AG20443 (cell line): ENCODE results near the gene MCCD1.

ENCODE experiments used
- DNase-seq: peaks from one replicate; pipeline ENCODE4 v3.0.0; 2012; ENCODE audit warnings: low spot score, mixed read lengths

Gene MCCD1

GRCh38 chr6:31513456-31514165, 15.2 kb upstream of the MCCD1 start:
- no peak for DNase-seq

- no peak for DNase-seq
Measured at GRCh38 chr6:31521835-31522234, 6.9 kb upstream of the MCCD1 start.

- no peak for DNase-seq
Measured at GRCh38 chr6:31525553-31525931, 3.2 kb upstream of the MCCD1 start.

GRCh38 chr6:31525932-31526591, 2.7 kb upstream of the MCCD1 start:
- peak; percentile 42 for DNase-seq

DNA sequence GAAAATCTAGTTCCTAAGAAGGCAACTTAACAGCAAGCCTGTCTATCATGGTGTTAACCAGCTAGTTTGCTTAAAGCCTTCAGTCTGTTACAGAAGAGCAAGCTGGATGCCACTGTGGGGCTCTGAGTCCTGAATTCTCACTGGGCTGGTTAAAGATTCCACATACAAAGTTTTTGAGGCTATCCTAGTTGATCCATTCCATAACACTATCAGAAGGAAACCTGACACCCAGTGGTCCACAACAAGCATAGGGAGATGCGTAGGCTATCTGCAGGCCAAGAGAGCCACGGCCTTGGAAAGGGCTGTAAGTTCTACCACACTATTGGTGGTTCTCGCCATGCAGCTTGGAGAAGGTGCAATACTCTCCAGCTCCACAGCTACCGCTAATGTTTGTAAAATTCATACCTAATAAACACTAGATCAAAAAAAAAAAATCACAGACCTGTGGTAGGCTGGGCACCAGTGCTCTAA, 420 bp upstream of the MCCD1 start:
- DNase-seq = no peak

- DNase-seq = no peak
Measured at GRCh38 chr6:31529329-31530150, 778 bp downstream of the MCCD1 start.

DNA sequence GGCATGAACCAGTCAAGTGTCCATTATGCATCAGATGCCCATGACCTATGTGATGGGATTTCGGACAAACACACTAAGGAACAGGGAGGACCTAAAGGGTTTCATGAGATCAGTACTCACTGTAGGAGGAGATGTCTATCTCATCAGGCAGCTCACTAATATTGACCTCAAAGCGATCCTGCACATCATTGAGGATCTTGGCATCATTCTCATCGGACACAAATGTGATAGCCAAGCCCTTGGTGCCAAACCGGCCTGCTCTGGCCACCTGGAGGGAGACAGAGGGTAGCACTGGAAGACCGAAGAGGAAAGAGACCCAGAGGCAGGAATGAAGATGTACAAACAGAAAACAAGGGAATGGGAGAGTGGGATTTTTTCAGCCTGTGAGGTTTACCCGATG, 1.9 kb downstream of the MCCD1 start:
- no peak for DNase-seq

DNA sequence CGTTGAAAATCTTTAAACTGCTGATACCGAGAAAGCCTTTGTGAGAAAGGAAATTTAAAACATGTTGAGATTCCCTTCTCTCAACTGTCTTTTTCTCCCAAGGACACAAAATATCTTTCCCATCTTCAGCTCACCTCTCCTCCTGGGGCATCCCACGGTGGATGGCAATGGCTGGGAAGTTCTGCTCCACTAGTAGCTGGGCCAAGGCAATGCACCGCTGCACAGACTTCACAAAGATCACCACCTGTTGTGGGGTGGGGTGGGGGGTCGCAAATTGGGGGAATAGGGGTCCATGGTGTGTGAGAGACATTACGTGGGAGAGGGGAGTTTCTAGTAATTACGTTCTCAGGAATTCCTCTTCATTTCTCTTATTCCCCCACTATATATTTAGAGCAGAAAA, 2.4 kb downstream of the MCCD1 start:
- no peak for DNase-seq

GRCh38 chr6:31531771-31532643, 3.2 kb downstream of the MCCD1 start:
- no peak for DNase-seq

DNA sequence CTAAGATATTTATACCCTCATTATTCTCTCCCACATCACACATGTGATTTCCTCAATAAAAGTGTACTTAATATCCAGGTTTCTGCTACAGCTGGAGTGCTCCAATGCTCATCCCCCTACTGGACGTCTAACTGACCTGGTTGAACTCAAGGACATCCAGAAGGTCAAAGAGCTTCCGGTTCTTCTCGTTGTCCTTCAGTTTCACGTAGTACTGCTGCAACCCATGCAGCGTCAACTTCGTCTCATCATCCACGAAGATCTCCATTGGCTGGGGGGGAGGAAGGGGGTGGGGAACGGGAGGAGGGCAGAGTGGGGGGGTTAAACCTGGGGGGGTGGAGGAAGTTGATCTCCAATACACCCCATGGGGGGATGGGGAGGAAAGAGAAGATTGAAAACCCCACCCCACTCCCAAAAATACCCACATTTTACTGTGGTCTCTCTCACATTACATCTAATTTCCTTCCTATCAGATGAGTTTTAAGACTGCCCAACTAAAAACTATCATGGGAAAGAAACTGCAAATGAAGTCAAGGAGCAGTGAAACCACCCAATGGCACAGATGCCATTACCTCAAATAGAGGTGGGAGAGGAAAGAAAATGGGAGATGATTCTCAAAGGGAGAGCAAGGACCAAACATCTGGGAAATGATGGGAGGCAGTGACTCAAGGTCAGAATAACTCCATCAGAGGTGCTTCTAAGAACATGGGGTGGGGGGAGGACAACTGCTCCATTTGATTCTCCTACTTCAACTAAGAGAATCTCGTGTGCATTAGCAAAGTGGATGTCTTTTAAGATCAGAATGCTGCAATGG, 4.1 kb downstream of the MCCD1 start:
- no peak for DNase-seq

DNA sequence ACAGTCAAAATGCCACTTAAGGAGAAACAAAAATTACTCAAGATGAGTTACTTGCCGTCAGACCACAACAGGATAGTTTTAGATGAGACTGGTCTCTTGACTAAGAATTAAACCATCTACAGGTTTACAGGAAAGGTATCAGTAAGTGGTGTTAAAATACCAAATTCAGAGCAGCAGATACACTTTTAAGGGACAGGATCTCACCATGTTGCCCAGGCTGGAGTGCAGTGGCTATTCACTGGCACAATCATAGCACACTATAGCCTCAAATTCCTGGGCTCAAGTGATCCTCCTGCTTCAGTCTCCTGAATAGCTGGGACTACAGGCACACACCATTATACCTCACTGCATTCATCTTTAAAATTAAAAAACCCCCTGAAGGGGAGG, 4.7 kb downstream of the MCCD1 start:
- no peak for DNase-seq

DNA sequence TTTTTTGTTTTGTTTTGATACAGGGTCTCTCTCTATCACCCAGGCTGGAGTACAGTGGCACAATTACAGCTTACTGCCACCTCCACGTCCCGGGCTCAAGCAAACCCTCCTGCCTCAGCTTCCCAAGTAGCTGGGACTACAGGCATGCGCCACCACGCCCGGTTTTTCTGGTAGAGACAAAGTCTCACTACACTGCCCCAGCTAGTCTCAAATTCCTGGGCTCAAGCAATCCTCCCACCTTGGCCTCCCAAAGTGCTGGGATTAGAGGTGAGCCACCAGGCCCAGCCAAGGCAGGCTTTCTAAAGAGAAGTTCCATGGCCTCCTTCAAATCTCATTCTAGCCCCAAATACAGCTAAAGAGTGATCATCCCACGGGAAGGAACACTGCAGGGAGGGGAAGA, 5.2 kb downstream of the MCCD1 start:
- no peak for DNase-seq

GRCh38 chr6:31534521-31535040, 5.8 kb downstream of the MCCD1 start:
- DNase-seq = no peak

DNA sequence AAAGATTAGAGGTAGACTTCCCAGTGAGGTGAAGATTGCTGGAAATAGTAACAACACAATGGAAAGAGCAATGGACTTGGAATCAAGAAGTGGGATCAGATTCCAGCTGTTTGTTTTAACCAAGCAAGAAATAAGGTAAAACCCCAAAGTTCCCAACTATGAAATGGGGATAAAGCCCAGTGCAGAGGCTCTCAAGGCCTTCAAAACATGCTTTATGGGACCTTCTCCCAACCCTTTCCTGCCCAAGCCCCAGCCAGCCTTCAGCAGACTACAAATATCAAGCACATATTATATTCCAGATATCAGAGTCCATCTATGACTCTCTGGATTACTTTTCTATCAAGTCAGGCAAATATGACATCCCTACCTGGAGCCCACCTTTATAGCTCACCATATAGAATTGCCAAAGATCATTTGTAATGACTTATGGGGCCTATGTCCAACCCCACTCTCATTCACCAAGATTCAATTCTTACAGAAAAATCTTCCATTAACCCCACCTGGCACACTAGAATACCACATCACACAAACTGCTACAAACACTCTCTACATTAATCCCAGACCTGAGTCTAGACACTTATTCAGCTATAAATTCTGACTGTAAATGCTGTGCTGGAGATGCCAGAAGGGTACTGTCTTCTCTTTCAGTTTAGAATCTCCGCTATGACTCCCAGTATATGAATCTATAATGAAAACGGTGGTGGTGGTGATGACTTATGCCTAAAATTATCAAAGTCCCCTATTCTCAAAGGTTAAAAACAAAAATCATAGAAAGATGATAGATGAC, 7.0 kb downstream of the MCCD1 start:
- no peak for DNase-seq

- DNase-seq = no peak
Measured at GRCh38 chr6:31538805-31539400, 10.1 kb downstream of the MCCD1 start.

DNA sequence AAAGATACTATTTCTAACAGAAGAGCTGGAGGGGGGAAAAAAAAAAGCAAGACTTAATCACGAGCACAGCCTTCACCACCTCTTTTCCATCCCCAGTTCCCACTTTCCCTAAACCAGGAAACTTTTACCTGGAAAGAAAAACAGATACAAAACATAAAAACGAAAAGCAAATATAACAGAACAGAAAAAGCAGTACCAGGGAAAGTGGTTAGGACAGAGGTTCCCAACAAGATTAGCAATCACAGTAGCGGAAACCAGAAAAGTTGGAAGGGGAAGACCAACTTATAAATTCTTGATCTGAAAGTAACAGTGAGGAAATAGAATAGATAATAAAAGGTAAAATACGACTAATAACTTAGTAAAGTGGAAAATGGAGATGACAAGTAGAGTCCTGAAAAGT, 11.9 kb downstream of the MCCD1 start:
- DNase-seq = no peak

- DNase-seq = peak; percentile 55
Measured at GRCh38 chr6:31541059-31541657, 12.4 kb downstream of the MCCD1 start.

- DNase-seq = peak; percentile 97
Measured at GRCh38 chr6:31541658-31542521, 13.1 kb downstream of the MCCD1 start, which contains the start of gene DDX39B. TSS of gene DDX39B (minus strand) at chr6:31542003. CDS start at chr6:31540532, 1,471 bp downstream.
